HG03280 (cell line): ENCODE data around the gene SLF2.
"Not testable (repeated sequence)": the region's sequence is repeated elsewhere in the genome, so short reads cannot be mapped to it uniquely, and the experiment has no call there.

ENCODE experiments used
- ATAC-seq: cut with Tn5 transposase; IDR thresholded peaks from one replicate; pipeline ENCODE4 v1.9.1; 2021; ENCODE audit warnings: mild to moderate bottlenecking, moderate library complexity; ENCODE audit not compliant: unreplicated experiment

The SLF2 gene

DNA sequence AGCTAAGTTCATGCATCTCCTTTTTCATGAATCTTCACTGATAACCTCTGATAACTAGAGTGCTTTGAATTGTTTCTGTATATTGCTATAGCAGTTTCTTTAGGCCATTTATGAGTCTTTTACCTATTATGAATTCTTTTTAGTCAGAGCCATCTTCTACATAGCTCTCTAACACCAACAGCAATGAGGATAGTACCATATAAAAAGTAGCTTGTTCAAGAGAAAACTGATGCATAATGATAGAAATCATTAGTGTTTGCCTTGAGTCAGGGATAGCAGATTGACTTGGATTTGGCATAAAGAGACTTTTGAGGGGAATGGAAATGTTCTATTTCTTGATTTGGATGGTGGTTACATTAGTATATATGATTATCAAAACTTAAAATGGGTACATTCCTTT lies 30.7 kb downstream of the SLF2 start:
- ATAC-seq: no peak

DNA sequence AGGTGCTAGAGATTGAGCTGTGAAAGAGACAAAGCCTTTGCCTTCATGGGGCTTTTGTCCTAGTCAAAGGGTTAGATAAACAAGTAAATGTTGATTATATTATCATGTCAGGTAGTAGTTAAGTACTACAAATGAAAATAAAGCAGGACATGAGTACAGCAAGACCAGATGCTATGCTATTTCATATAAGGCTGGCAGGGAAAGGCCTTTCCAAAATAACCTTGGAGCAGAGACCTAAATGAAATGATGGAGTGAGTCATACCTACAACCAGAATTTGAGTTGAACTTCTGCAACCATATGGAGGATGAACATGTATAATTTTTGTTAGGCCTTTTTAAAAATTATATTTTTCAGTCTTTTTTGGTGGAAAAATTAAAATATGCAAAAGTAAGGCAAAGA lies 33.0 kb downstream of the SLF2 start:
- ATAC-seq: no peak

DNA sequence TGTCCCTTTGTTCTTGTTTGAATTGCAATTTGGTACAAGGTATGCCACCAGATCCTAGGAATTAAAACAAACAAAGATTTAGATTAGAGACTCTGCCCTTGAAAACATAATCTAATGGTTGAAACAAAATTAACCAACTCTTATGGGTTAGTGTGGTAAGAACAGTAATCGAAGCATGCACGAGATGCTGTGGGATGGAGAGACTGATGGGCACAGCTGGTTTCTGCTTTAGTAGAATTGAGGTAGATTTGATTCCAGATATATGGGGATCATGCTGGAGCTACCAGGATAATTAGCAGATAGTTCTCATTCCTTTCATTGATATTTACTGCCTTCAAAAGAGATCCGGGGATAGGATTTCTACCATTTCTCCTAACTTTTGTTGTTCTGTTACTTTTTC lies 36.2 kb downstream of the SLF2 start:
- no peak for ATAC-seq

DNA sequence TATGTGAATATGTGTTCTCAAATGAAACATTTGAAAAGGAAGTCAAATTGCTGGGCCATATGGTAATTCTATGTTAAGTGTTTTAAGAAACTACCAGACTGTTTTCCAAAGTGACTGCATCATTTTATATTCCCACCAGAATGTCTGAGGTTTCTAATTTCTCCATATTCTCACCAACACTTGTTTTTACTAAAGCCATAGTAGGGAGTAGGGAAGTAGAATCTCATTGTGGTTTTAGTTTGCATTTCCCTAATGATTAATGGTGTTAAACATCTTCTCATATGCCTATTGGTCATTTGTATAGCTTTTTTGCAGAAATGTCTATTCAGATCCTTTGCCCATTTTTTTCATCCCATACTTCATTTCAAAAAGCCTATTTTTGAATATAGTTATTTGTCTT lies 47.5 kb downstream of the SLF2 start:
- no peak for ATAC-seq

DNA sequence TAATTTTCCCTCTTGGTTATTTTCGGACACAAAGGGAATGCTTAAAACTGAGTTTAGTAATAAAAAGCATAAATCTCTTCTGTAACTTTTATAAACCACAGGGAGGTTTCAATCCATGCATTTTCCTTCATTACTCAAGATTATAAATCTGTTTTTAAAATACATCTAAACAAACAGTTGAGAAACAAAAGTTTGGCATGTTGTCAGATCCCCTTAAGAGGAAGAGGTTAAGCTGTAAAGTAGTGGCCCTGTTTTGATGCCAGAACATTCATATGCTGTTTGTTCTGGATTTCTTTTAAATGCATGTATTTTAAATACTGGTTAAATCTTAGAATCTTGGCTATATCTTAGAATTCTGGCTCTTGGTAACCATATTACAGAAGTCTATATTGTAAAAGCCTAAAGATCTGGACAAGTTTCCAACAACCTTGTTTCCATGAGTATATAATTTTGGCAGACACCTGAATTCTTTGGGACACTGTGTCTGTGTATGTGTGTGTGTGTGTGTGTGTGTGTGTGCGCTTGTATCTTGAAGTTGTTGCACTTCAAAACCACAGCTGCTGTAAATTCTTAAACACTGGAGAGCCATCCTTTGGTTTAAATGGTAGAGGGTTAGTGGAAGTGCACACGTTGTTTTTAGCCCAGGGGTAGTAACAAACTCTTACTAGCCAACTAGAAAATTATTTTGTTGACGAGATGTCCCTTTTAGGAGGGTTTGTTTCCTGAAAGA lies 49.8 kb downstream of the SLF2 start:
- no peak for ATAC-seq

DNA sequence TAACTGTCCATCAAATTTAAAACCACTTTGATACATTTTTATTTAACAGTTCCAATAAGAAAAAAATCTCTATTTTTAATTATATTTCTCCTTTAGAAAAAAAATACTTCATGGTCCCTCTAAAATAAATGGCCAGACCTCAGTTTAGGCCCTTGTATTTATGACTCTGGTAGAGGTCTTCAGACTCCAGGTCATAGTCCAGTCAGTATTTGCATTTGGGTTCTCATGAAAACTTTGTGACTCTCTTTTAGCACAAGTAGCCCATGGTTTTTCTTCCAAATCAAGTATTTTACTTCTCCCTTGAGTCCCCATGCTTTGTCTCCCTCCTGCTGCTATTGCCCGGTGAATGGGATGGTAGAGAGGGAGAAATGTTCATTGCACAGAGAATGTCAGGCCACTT lies 51.1 kb downstream of the SLF2 start:
- no peak for ATAC-seq

DNA sequence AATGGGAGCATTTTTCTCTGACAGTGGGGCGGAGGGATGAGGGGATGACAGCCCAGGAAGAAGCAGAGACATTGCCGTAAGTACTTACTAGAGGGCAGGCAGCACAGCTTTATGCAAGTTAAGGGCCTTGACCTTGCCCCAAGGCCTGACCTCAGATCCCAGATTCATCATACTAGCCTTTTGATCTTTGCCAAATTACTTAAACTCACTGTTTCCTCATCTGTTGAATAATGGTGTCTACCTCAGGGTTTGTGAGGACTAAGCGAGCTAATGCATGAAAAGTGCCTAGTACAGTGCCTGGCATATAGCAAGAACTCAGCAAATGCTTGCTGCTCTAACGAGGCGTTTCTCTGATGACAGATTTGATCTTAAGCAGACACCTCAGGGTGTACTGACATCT lies 53.1 kb downstream of the SLF2 start:
- ATAC-seq: no peak

DNA sequence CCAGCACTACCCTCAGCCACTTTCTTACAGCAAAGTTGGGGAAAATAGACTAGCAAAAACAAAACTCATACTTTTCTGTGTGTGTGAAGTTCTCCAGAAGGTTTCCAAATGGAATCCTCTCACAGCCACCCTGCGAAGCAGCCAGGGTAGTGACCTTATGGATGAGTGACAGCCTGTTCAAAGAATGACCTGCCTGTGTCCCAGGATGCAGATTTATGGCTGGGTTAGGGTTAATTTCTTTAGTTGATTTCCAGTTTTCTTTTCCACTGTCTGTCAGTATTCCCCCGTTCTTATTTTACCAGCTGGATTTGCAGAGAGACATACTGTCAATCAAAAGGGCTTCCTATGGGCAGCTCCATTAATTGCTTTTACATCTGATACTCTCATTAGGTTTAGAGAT lies 54.1 kb downstream of the SLF2 start:
- no peak for ATAC-seq

DNA sequence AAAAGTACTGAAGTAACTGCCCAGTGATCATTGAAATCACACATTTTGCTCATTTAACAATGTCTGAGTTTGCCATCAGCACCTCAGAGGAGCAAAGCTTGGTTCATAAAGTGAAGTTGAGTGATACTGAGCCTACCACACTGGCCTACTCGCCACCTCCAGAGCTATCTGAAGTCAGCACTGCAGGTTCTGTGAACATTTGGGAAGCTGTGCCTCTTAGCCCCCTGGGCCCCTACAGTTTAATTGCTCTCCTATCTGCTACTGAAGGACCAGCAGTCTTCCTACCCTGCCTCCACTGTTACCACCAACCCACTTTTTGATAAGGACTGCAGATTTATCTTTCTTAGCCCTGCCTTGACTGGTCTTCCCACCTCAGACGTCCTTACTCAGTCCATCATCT lies 54.6 kb downstream of the SLF2 start:
- ATAC-seq: no peak

DNA sequence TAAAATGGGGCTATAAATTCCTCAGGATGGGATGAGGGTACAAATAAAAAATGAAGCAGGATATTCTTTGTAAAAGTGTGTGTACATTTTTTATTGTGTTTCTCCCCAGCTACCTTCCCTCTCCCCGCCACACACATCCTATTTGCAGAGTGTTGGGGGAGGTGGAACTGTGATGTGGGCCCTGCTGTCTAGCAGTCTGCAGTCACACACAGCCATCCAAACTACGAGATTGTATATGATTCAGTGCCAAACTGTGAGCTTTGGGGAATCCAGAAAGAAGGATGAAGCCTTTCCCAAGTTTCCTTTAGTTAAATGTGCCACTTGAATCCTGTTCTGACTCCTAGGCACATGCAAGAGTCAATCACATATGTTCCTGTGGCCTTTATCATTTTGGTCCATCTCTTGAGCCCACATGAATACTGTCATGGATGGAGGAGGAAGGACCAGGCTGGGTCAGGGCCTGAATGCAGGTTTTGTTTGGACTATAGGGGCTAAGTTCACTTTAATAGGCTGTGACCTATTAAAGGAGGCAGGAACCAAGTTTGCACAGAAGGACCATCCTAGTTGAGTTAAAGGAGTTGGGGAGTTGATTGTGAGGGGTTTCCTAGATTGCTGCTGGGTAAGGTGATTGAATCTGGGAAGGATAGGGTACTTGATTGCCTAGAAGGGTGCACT lies 55.4 kb downstream of the SLF2 start:
- no peak for ATAC-seq

DNA sequence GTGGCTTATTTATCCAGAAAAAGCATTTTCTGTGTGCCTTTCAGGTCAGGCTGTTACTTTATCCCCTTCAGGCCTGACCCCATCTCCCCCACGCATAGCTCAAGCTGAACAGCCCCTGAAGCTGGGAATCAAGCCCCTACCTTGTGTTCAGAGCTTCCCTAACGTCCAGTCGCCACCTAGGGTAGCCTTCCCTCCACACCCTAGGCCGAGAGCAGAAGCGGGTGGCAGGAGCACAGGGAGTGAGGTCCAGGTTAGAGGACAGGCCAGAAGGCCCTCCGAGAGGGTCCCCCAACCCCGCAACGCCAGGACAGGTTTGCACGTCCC lies 56.1 kb downstream of the SLF2 start:
- ATAC-seq: no peak

DNA sequence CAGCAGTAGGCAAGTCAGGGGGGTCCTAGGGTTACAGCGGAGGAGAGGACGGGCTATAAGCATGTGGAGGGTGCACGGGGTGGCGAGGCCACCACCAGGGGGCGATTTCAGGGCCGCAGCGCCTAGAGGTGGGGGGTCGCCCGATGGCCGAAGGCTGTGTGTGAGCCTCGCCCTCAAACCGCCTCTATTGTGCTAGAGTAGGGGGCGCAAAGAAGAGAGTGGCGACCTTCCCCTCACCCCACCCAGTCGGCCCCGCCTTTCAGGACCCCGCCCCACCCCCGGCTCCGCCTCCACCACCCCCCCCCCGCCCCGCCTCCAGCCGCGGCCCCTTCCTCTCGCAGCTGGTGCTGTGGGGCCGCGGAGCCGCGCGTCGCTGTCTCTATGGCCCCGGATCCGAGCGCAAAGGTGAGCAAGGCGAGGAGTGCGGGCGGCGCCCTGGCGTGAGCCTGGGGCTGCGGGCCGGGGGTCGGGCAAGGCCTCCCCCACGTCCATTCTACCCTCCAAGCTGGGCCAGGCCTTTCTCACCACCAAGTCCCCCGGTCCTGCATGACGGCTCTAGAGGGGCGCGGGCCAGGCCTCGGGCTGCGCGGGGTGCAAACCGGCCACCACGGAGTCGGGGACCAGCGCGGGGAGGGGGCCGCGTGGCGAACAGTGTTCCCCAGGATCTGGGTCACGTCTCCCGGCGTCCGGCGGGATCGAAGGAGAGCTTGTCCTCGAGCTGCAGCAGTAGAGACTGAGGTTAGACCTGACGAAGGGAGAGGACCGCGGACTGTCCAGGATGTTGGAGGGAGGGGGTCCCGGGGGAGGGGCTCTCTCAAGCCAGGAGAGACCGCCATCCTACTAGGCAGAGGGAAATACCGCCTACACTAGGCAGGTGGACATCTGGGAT lies 56.7 kb downstream of the SLF2 start, which contains the start of gene SEMA4G:
SEMA4G (plus strand) TSS at position 318 of the 889 bp plus-strand sequence. CDS start 3,409 bp downstream, outside the sequence.
- no peak for ATAC-seq

DNA sequence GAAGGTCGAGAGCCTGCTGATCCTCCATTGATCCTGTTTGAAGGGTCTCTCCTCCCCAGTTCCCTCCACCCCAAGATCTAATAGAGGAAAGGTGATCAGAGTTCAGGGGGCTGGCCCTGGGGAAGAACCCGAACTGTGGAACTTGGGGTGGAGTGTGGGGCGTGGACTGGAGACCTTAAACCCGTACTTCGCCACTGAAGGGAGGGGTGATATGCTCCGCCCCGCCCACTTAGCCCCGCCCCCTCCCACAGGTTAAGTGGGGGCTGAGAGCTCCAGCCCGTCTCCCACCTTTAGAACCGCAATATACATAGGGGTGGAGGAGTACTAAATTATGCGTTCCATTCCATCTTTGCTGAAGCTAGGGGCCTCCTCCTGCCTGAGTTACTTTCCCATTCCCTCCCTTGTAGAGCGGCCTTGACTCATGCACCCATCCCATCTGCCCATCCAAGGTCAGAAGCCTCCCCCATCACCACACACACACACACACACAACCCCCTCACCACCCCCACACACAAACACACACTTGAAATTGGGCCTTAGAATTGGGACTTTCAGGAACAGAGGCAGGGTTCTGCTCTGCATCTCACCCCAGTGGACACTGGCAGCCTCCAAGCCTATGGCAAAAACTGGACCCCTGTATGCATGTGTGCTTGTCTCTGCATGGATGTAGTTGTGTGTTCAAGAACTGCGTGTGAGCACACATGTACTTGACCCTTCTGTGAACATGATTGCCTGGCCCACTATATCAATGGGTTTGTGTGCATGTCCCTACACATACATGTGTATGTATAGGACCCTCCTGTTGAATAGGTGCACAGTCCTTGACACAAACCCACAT lies 57.5 kb downstream of the SLF2 start:
- ATAC-seq: no peak

DNA sequence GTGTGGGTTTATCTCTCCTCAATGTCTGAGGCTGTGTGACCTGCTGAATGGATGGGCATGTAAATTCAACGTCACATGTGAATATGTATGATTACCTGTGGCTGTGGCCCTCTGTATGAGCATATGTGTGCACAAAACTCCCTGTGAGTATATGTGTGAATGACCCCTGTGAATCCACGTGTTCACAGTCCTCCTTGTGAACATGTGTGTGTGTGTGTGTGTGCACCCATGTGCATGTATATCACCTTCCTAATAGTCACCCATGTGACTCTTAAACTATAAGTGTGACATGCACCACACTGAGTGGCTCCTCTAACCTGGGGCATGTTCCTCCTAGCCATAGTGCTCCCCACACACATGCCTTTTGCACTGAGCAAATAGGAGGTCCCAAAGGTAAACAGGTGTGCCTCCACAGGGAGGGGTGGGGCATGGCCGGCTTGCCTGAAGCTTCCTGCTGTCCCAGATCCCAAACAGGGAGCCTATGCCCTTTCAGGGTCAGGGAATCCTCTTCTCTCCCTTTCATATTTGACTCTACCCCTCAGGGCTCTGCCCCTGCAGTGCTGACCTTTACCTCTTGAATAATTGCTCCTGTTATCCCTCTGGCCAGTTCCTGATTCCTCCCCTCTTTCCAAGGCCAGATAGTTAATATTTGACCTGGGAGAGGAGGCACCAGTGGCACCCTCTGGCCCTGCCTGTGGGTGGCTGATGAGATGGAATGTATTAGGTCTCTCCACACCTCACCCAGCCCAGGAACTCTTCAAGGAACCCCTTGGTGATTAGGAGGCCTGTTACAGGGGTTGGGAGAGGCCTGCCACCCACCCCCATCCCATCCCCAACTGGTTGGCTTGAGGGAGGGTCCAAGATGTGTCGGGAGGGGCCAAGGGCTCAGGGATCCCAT lies 58.4 kb downstream of the SLF2 start:
- ATAC-seq: no peak

DNA sequence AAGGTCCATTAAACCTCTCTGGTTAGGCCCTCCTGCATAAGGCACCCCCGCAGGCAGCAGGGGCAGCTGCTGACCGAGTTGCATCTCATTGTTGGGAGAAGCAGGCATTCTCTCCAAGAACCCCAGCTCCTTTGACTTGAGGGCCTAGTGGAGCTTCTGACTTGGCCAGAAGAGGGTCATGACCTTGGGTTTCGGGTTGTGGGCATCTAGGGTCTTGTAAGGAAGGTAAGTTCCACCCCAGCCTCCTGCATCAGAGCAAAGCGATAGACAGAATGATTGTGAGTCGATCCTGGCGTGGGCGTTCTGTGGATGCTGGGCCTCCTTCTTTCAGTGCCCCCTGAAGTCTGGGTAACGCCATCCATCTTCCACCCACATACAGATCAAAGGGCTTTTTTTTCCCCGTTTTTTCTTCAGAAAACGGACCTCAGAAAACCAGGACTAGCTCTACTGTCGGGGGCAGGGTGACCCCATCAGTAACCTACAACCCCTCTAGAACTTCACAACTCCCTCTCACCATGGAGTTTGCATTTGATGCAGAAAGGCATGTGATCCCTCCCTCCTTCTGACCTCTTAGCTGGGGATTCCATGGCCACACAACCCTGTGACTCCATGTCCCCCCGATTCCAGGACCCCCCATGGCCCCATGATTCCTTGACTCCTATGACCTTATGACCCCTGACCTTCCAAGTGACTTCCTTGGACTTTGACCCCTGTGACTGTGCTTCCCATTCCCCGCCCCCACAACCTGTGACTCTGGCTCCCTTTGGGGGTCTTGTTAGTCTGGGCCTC lies 59.5 kb downstream of the SLF2 start:
- no peak for ATAC-seq

DNA sequence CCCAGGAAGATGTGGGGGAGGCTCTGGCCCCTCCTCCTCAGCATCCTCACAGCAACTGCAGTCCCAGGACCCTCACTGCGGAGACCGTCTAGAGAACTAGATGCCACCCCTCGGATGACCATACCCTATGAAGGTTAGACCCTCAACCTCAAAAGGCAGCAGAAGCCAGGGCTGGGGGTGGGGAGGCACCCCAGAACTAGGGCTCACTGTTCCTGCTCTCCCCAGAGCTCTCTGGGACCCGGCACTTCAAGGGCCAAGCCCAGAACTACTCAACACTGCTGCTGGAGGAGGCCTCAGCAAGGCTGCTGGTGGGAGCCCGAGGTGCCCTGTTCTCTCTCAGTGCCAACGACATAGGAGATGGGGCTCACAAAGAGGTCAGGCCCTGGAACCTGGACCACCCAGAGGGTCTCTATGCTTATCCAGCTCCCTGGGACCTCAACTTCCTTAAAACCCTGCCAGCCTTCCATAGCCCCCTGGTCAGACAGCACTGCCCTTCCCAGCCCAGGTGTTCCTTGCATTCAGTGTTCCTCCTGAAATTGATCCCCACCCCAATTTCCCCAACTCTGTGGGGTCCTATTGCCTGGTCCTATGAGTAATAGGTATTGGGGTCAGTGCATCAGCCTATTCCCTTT lies 60.3 kb downstream of the SLF2 start:
- no peak for ATAC-seq

DNA sequence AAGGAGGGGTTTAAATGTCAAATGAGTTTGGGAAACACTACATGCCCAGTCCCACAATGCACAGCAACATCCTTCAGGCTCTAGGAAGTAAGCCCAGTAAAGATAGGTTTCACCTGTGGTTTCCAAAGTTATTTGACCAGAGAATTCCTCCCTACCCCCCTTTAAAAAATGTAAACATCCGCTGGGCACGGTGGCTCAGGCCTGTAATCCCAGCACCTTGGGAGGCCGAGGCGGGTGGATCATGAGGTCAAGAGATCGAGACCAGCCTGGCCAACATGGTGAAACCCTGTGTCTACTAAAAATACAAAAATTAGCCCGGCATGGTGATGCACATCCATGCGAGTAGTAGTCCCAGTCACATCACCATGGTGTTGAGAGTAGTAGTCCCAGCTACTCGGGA lies 62.6 kb downstream of the SLF2 start:
- ATAC-seq: not testable (repeated sequence)

DNA sequence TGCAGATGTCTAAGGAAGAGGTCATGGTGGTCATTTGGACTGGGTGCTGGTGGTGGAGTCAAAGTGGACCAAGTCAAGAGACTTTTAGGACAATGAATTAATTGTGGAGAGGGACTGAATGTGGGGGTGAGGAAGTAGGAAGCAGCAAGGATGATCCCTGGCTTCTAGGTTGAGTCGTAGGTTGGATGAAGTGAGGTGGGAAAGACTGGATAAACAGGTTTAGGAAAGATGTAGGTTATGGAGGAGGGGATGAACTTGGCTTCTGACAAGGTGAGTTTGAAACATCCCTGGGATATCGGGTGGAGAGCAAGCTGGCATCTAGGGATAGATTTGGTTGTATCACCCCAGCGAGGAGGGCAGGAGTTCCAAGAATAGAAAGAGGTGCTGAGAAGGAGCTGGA lies 64.1 kb downstream of the SLF2 start:
- ATAC-seq: no peak

DNA sequence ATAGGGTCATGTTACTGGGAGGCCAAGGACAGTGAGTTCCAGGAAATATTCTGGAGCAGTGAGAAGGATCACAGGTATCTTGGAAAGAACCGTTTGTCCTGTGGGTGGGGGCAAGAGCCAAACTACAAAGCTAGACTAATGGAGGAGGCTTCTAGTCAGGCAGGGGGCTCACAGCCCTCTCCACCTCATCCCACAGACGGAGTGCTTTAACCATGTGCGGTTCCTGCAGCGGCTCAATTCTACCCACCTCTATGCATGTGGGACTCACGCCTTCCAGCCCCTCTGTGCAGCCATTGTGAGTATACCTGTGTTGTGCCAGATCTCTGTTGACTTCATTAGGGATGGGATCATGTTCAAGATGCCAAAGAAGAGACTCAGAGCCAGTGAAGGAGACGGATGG lies 64.7 kb downstream of the SLF2 start:
- no peak for ATAC-seq
